Measurements from ENCODE around the gene TSG101. TPM values are rescaled to one million over a fixed set of nuclear protein-coding genes. Genes with fewer than 3 reads are reported as not detected.

The TSG101 gene
- total and polyA plus RNA-seq, 12 donors: 33.1 to 263 (median 74.3) TPM

DNA sequence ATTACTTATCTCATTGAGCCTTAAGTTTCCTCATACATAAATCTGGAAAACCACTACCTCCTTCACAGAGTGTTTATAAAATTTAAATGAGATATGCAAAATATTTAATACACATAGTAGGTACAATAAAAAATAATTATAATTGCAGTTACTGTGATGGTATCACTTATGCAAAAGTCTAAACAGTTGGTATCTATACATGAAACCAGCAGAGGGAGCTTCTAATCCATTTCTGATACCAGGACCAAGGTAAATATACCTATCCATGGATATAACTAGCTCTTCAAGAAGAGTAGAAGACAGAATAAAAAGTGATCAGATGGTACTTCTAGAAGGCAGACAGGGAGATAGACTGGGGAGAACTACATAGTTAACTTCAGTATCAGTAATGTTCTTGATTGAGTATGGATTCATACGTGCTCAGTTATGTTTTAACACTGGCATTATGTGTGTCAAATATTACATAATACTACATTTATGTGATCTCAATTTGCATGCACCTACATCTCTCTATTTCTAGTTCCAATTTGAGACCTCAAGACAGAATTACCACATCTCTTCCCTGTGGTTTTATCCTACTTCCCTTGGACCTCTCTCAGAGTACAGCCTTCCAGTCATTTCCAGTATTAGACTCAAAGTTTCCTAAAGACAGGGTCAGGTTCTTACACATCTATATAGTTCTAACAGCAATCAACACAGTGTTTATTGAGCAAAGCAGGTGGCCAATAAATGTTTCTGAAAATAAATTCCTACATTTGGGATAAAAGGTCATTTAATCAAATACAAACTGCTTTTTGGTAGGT lies 13.7 kb upstream of the TSG101 start:
- Histone ChIP-seq H3K4me3 (no peak overlapping the region), H3K36me3 (replicated peaks in 1 of 2) (peaks cover 0 to 21% of the 10 kb centered on the region in 2 donors), H3K27ac (no peak overlapping the region), H3K9me3 (replicated peaks in 1 of 3) (no peaks in the 10 kb centered on the region), H3K27me3 (no peaks in the 10 kb centered on the region), H3K4me1 (replicated peaks in 1 of 2) (no peaks in the 10 kb centered on the region)
- DNase-seq: no peak
- intact Hi-C loops (cut with DNase I): loop anchor here in 1 of 2 donors (10.0 kb wide), 2 partner anchors 56 to 184 kb away; partner anchors contain the start of gene IGSF22
- TF ChIP-seq CTCF (IDR thresholded peaks at IDR 0.05): peak; percentile 18 to 52 (median 40)
- no peak for TF ChIP-seq POLR2A (IDR thresholded peaks at IDR 0.05)
- WGBS, 4 donors: 88 to 100% (median 94%) methylated on average over 1 of the region's 1 CpG

- H3K9me3 ChIP-seq (replicated peaks in 1 of 3): no peaks in the 10 kb centered on the region
- 48 to 55% (median 52%) methylated on average over 1 of the region's 1 CpG for WGBS, 4 donors
- H3K4me3 ChIP-seq: no peak overlapping the region
- H3K4me1 ChIP-seq (replicated peaks in 1 of 2): no peaks in the 10 kb centered on the region
- peaks cover 0 to 14% of the 10 kb centered on the region in 2 donors for H3K36me3 ChIP-seq (replicated peaks in 1 of 2)
- TF ChIP-seq POLR2A (IDR thresholded peaks at IDR 0.05): no peak
- H3K27me3 ChIP-seq: no peaks in the 10 kb centered on the region
- intact Hi-C loops (cut with DNase I): no loop called here
- no peak overlapping the region for H3K27ac ChIP-seq
- no peak for DNase-seq
Measured at GRCh38 chr11:18536209-18536608, 9.5 kb upstream of the TSG101 start.

GRCh38 chr11:18534245-18534644 lies 7.5 kb upstream of the TSG101 start:
- H3K36me3 ChIP-seq (replicated peaks in 1 of 2): peaks cover 0 to 14% of the 10 kb centered on the region in 2 donors
- intact Hi-C loops (cut with DNase I): no loop called here
- no peaks in the 10 kb centered on the region for H3K27me3 ChIP-seq
- no peaks in the 10 kb centered on the region for H3K4me1 ChIP-seq (replicated peaks in 1 of 2)
- no peak for DNase-seq
- H3K27ac ChIP-seq: no peak overlapping the region
- no peaks in the 10 kb centered on the region for H3K9me3 ChIP-seq (replicated peaks in 1 of 3)
- 89 to 94% (median 90%) methylated on average over 1 of the region's 1 CpG for WGBS, 4 donors
- no peak overlapping the region for H3K4me3 ChIP-seq
- TF ChIP-seq POLR2A (IDR thresholded peaks at IDR 0.05): no peak
- TF ChIP-seq CTCF (IDR thresholded peaks at IDR 0.05): no peak

DNA sequence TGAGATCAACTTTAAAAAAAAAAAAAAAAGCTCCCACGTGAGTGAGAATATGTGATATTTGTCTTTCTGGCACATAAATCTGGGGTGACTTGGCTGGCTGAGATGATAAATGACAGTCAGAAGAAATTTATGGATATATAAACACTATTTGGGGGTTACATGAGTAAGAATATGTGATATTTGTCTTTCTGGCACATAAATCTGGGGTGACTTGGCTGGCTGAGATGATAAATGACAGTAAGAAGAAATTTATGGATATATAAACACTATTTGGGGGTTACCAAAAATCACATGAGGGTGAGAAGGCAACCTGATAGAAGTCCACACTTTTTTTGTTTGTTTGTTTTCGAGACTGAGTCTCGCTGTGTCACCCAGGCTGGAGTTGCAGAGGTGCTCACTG lies 6.6 kb upstream of the TSG101 start:
- DNase-seq: no peak
- H3K9me3 ChIP-seq (replicated peaks in 1 of 3): no peaks in the 10 kb centered on the region
- no peaks in the 10 kb centered on the region for H3K27me3 ChIP-seq
- WGBS, 4 donors: 81 to 91% (median 88%) methylated on average over 3 of the region's 3 CpGs
- H3K36me3 ChIP-seq (replicated peaks in 1 of 2): peaks cover 0 to 14% of the 10 kb centered on the region in 2 donors
- intact Hi-C loops (cut with DNase I): no loop called here
- H3K4me1 ChIP-seq (replicated peaks in 1 of 2): no peaks in the 10 kb centered on the region
- H3K4me3 ChIP-seq: no peak overlapping the region
- TF ChIP-seq CTCF (IDR thresholded peaks at IDR 0.05) (no peak), POLR2A (IDR thresholded peaks at IDR 0.05) (no peak)
- no peak overlapping the region for H3K27ac ChIP-seq

Measured in adrenal gland (tissue), 12 donors.